Measurements from ENCODE around the gene AHRR.

The AHRR gene

GRCh38 chr5:370311-370958 is 48.9 kb downstream of the AHRR start:
- TF ChIP-seq CTCF (IDR thresholded peaks at IDR 0.05; ENCODE audit: control insufficient read depth, extremely low read depth, insufficient read depth) = no peak
- H3K4me3 ChIP-seq (ENCODE audit: low read depth, low read length) = no peak overlapping the region
- no peak for DNase-seq (ENCODE audit: low read depth)

DNA sequence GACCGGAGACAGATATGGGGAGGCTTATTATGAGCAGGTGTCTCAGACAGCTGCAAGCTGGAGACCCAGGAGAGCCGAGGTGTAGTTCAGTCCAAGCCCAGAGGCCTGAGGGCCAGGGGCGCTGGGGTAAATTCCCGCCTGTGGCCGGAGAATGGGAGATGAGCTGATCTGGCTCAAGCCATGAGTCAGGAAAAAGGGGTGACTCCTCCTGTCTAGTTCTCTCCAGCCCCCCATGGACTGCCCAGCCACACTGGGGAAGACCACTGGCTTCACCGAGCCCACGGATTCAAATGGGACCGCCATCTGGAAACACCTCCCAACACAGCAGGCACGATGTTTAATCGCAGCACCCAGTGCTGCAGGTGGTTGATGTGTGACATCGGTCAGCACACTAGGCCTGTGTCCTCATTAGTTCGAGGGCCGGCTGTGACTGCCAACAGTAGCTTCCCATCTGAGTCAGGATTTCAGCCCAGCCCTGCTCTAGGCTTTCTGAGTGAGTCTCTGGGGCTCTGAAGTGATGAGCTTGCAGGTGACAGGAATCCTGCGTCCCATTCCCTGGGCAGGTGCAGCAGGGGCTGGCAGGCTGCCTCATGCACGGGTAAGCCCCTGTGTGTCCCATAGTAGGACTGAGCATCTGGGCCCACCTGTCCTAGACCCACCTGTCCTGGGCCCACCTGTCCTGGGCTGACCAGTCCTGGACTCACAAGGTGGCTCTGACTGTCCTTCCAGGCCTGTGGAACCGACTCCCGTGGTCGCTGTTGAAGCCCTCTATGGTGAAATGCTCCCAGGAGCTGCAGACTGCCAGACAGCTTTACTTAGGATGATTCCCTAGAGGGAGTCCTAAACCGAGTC is 49.7 kb downstream of the AHRR start:
- TF ChIP-seq CTCF (IDR thresholded peaks at IDR 0.05; ENCODE audit: control insufficient read depth, extremely low read depth, insufficient read depth) = no peak
- DNase-seq (ENCODE audit: low read depth) = no peak
- H3K4me3 ChIP-seq (ENCODE audit: low read depth, low read length) = no peak overlapping the region

GRCh38 chr5:371811-372555 is 50.5 kb downstream of the AHRR start:
- TF ChIP-seq CTCF (IDR thresholded peaks at IDR 0.05; ENCODE audit: control insufficient read depth, extremely low read depth, insufficient read depth) = no peak
- DNase-seq (ENCODE audit: low read depth) = no peak
- no peak overlapping the region for H3K4me3 ChIP-seq (ENCODE audit: low read depth, low read length)

DNA sequence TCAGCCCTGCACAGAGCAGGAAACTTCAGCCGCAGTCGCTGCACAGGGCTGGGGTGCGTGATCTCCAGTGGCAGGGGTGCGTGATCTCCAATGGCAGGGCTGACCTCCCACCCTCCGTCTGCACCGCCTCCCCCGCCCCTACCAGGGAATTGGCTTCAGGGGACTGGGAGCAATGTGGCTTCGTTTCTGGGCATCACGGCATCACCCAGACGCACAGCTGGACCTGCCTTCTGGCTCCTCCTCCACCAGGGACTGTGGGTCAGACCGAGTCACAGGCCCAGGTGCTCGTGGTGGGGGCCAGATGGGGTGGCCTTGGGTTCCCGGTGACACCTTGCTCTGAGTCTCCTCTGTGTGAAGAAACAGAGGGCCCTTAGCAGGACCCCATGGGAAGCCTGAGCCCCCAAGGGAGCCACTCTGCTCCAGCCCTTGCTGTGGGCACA is 51.1 kb downstream of the AHRR start:
- DNase-seq (ENCODE audit: low read depth) = no peak
- no peak overlapping the region for H3K4me3 ChIP-seq (ENCODE audit: low read depth, low read length)
- TF ChIP-seq CTCF (IDR thresholded peaks at IDR 0.05; ENCODE audit: control insufficient read depth, extremely low read depth, insufficient read depth) = no peak

GRCh38 chr5:372996-373709 is 51.6 kb downstream of the AHRR start:
- no peak overlapping the region for H3K4me3 ChIP-seq (ENCODE audit: low read depth, low read length)
- TF ChIP-seq CTCF (IDR thresholded peaks at IDR 0.05; ENCODE audit: control insufficient read depth, extremely low read depth, insufficient read depth) = no peak
- no peak for DNase-seq (ENCODE audit: low read depth)

Data from LNCaP clone FGC (cell line).